Lung (tissue), 12 donors: ENCODE results near the gene TCEA2. TPM values are rescaled to one million over a fixed set of nuclear protein-coding genes. Genes with fewer than 3 reads are reported as not detected.

Experiments used
- ATAC-seq: fragments of 200-7000 bp; cut with Tn5 transposase; one replicate; pipeline ENCODE4 v1.9.1; 2020; ENCODE audit warnings: moderate number of reproducible peaks; ENCODE audit not compliant: insufficient read depth, low FRiP score
- DNase-seq, 3 donors: peaks; one replicate each; pipeline ENCODE4 v3.0.0-alpha.2; 2013 to 2017
- H3K27ac ChIP-seq, 2 donors: one replicate each; pipeline ENCODE4 v1.5.1; 2013; ENCODE audit warnings: mild to moderate bottlenecking in 2 of 2, moderate library complexity in 2 of 2, control low read depth in 1 of 2, inconsistent platforms in 1 of 2, low read depth in 1 of 2, low read length in 1 of 2
- H3K27me3 ChIP-seq, 3 donors: one replicate each; pipeline ENCODE4 v1.5.1; 2013; ENCODE audit warnings: low read length in 2 of 3; ENCODE audit not compliant: control insufficient read depth in 3 of 3, insufficient read depth in 3 of 3
- H3K36me3 ChIP-seq, 4 donors: one replicate each; pipeline ENCODE4 v1.5.1; 2013; ENCODE audit warnings: low read length in 4 of 4, mild to moderate bottlenecking in 1 of 4, moderate library complexity in 1 of 4; ENCODE audit not compliant: control insufficient read depth in 4 of 4, insufficient read depth in 4 of 4
- H3K4me1 ChIP-seq, 5 donors: one replicate each; pipeline ENCODE4 v1.5.1; 2013; ENCODE audit warnings: low read length in 5 of 5, mild to moderate bottlenecking in 2 of 5, moderate library complexity in 1 of 5; ENCODE audit not compliant: control insufficient read depth in 5 of 5, insufficient read depth in 5 of 5
- H3K4me3 ChIP-seq: one replicate; pipeline ENCODE4 v1.5.1; 2013; ENCODE audit warnings: mild to moderate bottlenecking, control low read depth, moderate library complexity
- H3K9ac ChIP-seq, 2 donors: one replicate each; pipeline ENCODE4 v1.5.1; 2013; ENCODE audit warnings: low read length in 2 of 2, control low read depth in 1 of 2; ENCODE audit not compliant: insufficient read depth in 1 of 2
- H3K9me3 ChIP-seq, 4 donors: one replicate each; pipeline ENCODE4 v1.5.1; 2013; ENCODE audit warnings: low read length in 3 of 4, mild to moderate bottlenecking in 1 of 4, moderate library complexity in 1 of 4; ENCODE audit not compliant: control insufficient read depth in 4 of 4, insufficient read depth in 3 of 4
- WGBS, 2 donors: extraction: QIAGEN DNeasy Blood & Tissue Kit; methylation state at CpG; one replicate each; pipeline ENCODE4 v1.1.7; 2013; 5-methylcytosine and 5-hydroxymethylcytosine counted together
- polyA plus RNA-seq, 2 donors: library from polyadenylated mRNA; stranded (reverse); fragments of 200-250 nt; gene quantifications; one replicate each; pipeline ENCODE4 v1.2.1, GENCODE V29; 2013
- total RNA-seq, 2 donors: library from RNA; depleted of rRNA in 1 of 2; stranded (reverse); fragments of >200 nt in 1 of 2; gene quantifications; one replicate each; pipeline ENCODE4 v1.2.1, GENCODE V29; 2014 to 2021
- TF ChIP-seq, protein P1 (sequence below): IDR thresholded peaks from 2 replicates; pipeline ENCODE4 v1.5.1; 2012; ENCODE audit warnings: mild to moderate bottlenecking; ENCODE audit errors: control extremely low read depth, extremely low read depth
- donor health status: control.
- donor health status: control.
- donor health status: Bipolar disorder and iron deficiency.
- donor health status: healthy.
- donor health status: DM: yes; HTN: yes; CAD: no.

Gene TCEA2
- total and polyA plus RNA-seq, 4 donors = 18.3 to 32.9 (median 30.7) TPM

DNA sequence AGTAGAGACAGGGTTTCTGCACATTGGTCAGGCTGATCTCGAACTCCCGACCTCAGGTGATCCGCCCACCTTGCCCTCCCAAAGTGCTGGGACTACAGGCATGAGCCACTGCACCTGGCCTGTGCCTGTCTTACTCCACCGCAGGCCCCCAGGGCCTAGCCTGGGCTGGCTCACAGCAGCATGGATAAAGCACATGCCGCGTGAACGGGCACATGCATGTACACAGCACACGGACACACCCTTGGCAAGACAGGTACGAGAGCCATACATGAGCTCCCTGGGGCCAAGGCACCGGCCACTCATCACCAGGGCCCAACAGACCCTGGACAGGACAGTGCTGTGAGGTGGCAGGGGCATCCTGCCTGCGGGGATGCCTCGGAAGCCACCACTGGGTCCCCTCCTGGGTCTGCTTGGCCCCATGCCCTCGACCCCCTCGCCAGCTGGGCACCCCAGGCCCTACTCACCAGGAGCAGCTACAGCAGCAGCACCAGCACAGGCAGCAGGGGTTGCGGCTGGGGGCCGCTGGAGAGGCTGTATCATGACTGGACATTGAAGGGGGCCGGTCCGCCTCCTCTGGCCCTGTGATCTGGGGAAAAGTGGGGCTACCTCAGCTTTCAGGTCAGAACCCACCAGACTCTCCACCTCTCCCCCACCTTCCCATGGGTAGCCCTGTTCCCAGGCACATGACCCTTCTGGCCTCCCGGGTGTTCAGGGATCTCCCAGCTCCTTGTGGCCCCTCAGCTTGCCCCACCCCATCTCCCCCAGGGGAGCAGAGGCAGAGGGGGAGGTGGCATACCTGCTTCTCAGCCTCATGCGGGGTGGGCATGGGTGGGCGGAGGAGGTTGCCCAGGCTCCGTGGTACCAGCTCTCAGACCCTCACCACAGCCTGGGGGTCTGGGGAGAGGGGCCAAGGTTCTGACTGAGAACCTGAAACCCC is 13.3 kb downstream of the TCEA2 start:
- H3K27ac ChIP-seq = peak overlapping the region in 1 of 2 donors; percentile 28
- no peak for ATAC-seq
- no peak for DNase-seq
- WGBS, 2 donors = 78 to 94% methylated on average over 19 to 22 of the region's 22 CpGs
- peaks cover 0 to 24% (median 14%) of the 10 kb centered on the region in 5 donors for H3K4me1 ChIP-seq
- TF ChIP-seq, protein P1, sequence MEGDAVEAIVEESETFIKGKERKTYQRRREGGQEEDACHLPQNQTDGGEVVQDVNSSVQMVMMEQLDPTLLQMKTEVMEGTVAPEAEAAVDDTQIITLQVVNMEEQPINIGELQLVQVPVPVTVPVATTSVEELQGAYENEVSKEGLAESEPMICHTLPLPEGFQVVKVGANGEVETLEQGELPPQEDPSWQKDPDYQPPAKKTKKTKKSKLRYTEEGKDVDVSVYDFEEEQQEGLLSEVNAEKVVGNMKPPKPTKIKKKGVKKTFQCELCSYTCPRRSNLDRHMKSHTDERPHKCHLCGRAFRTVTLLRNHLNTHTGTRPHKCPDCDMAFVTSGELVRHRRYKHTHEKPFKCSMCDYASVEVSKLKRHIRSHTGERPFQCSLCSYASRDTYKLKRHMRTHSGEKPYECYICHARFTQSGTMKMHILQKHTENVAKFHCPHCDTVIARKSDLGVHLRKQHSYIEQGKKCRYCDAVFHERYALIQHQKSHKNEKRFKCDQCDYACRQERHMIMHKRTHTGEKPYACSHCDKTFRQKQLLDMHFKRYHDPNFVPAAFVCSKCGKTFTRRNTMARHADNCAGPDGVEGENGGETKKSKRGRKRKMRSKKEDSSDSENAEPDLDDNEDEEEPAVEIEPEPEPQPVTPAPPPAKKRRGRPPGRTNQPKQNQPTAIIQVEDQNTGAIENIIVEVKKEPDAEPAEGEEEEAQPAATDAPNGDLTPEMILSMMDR = no peak
- peaks cover 0 to 40% (median 7%) of the 10 kb centered on the region in 4 donors for H3K36me3 ChIP-seq
- no peaks in the 10 kb centered on the region for H3K27me3 ChIP-seq
- H3K9ac ChIP-seq = no peak overlapping the region
- H3K4me3 ChIP-seq = no peak overlapping the region
- no peaks in the 10 kb centered on the region for H3K9me3 ChIP-seq

DNA sequence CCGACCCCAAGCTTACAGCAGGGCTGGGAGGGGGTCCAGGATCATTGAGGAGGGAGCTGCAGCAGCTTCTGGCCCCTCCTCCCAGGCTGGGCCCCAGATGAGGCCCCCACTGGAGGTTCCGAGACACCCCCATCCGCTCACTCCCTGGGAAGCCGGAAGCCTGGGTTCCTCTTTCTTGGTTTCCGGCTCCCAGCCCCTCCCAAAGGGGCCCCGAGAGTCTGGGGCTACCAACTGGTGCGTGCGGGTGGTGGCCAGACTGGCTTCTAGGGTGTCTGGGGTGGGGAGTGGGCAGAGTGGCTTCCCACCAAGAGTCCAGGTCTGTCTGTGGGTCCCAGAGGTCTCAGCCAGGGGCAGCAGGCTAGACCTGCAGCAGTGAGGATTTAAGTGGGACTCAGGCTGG is 14.1 kb downstream of the TCEA2 start:
- TF ChIP-seq, protein P1 = no peak
- Histone ChIP-seq H3K9me3 (no peaks in the 10 kb centered on the region), H3K27ac (peak overlapping the region in 1 of 2 donors; percentile 28), H3K27me3 (peaks cover 0 to 2% (median 0%) of the 10 kb centered on the region in 3 donors), H3K36me3 (peaks cover 0 to 35% (median 4%) of the 10 kb centered on the region in 4 donors), H3K4me1 (peaks cover 0 to 29% (median 14%) of the 10 kb centered on the region in 5 donors), H3K9ac (no peak overlapping the region), H3K4me3 (no peak overlapping the region)
- WGBS, 2 donors = 20 to 71% methylated on average over 8 of the region's 8 CpGs
- DNase-seq = no peak
- no peak for ATAC-seq

DNA sequence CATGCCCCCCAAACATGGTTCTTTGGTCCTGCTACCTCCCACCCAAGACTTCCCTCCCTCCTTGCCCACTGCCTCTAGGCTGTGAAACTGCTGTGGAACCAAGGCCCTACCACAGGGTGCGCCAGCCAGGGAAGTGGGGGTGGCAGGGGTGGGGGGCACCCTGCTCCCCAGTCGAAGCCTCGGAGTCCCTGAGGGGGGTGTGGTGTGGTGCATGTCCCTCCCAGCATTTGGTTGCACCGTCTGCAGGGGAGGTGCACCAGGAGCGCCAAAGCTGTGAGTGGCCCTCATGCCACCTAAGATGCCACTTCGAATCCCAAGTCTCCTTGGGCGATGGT is 14.5 kb downstream of the TCEA2 start:
- Histone ChIP-seq H3K4me1 (peaks cover 0 to 33% (median 14%) of the 10 kb centered on the region in 5 donors), H3K9me3 (no peaks in the 10 kb centered on the region), H3K9ac (no peak overlapping the region), H3K27me3 (peaks cover 0 to 4% (median 0%) of the 10 kb centered on the region in 3 donors), H3K27ac (no peak overlapping the region), H3K36me3 (peaks cover 0 to 31% (median 2%) of the 10 kb centered on the region in 4 donors), H3K4me3 (no peak overlapping the region)
- no peak for ATAC-seq
- 26 to 55% methylated on average over 6 to 7 of the region's 7 CpGs for WGBS, 2 donors
- DNase-seq = no peak
- TF ChIP-seq, protein P1 = no peak
